ELR (cell line): ENCODE results near the gene CDKL4.
A peak's percentile ranks its signal among the peaks of the same experiment; 100 is the strongest.
"Not testable (repeated sequence)": the region's sequence is repeated elsewhere in the genome, so short reads cannot be mapped to it uniquely, and the experiment has no call there.

Source experiments
- DNase-seq: peaks from one replicate; pipeline ENCODE4 v3.0.0-alpha.2; 2015; ENCODE audit warnings: low read depth

Gene CDKL4

DNA sequence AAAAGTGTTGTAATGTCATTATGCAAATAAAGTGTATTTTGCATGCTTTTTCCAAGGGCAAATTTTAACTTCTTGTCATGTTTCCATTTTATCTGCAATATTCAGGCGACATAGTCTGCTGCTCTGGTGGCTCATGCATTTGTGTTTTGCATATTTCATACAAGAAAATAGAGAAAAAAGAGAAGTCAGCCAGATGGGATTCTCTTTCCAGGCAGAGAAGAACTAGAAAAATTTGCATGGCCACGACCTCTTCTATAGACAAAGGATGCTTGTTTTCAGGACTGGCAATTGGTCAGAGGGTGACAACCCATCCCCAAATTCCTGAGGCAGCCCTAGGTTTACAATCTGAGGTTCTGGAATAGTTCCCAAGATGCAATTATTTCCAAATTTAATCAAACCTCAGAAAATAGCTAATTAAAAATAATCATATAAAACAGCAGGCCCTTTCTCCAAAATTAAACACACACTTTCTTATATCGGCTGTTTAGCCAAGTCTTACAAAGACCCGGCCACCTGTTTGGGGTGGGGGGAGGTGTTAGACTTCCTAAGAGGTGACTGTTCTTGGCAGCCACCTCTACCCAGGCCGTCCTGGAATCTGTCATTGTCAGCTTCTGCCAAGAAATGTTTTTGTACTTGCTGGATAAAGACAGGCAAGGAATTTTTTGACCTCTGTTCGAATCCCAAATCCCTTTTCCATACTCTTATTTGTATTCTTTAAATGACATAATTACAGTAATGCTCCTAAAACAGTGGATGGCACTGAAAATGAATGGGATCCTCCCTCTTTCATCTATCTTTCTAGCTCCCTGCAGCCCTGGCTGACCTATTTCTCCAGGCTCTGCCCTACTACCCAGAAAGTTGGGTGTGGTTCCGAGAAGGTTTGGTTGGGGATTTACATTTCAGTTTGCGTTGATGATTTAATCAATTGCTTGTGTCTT, 102.2 kb downstream of the CDKL4 start:
- no peak for DNase-seq

DNA sequence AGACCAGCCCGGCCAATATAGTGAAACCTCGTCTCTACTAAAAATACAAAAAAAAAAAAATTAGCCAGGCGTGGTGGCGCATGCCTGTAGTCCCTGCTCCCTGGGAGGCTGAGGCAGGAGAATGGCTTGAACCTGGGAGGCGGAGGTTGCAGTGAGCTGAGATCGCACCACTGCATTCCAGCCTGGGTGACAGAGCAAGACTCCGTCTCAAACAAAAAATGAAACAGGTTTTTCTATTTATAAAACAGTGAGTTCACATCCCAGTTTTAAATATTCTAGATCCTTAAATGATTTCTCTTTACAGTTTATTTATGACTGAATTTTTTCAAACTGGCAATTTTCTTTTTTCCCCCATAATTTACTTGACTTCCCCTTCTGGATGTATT, 102.8 kb downstream of the CDKL4 start:
- not testable (repeated sequence) for DNase-seq

DNA sequence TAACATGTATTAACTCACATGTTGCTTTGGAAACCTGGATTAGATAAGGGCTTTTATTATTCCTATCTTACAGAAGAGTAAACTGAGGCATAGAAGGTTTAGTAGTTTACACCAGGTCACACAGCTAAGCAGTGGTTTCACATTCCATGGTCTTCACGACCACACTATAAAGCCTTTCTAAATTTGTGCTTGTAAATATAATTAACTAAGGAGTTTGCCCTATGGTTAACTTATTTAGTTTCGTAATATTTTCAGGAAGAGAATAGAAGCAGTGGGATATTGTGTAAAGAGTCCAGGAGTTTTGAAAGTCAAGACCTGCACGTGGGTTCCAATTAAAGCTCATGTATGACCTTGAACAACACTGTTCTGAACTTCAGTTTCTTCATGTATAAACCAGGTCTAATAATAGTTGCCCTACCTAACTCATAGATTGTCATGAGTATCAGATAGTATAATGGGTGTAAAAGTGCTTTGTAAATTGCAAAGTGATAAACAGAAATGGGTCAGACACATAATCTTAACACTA, 103.4 kb downstream of the CDKL4 start:
- no peak for DNase-seq

DNA sequence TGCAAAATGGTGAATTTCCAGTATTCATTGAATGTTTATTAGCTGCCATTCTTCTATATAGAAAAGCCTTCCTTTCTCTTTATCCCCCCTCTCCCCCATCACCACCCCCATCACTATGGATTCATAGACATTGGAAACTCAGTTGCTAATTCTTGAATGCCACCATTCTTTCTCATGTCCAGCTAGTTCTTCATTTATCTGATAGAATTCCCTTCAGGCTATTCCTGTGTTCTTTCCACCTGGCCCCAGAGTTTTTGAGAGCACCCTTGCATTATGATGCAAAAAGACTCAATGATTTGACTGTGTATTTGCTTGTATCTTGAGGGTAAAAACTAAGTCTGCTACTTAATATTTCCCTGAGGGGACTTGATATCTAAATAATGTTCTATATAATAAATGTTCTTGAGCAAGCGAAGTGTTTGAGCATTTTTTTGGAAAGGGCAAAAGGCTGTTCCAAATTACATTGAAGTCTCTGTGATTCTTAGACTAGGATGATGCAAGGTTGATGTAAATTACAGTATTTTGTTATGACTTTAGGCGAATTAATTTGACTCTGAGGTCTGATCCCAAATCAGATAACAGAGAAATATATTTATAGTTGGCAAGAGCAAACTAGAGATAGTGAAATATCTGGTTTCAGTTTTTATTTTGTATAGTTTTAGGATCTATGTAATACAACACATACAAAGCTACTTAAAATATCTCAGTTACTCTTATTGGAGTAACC, 104.1 kb downstream of the CDKL4 start:
- DNase-seq = no peak

DNA sequence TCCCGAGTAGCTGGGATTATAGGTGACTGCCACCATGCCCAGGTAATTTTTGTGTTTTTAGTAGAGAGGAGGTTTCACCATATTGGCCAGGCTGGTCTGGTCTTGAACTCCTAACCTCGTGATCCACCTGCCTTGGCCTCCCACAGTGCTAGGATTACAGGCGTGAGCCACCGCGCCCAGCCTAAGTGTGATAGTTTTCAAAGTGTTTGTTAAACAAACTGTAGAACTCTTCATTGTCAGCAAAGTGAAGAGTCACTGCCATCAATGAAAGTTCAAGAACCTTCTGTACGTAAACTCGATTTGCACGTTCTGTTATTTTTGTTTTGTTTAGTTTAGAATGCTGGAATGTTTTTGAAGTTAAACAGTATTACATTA, 104.9 kb downstream of the CDKL4 start:
- DNase-seq = no peak

DNA sequence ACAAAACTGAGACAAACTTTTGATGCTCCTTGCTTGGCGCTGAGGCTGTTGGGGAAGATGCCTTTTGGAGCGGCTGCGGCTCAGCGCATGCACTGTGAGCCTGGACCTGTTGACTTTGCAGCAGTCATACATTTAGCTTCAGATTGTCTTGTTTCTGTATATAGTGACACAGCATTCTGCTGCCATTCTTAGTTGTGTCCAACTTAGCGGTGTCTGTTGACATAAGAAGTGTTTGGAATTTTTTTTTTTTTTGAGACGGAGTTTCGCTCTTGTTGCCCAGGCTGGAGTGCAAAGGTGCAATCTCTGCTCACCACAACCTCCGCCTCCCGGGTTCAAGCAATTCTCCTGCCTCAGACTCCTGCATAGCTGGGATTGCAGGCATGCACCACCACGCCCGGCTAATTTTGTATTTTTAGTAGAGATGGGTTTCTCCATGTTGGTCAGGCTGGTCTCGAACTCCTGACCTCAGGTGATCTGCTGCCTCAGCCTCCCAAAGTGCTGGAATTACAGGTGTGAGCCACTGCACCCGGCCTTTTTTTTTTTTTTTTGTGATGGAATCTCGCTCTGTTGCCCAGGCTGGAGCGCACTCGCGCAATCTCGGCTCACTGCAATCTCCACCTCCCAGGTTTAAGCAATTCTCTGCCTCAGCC, 105.5 kb downstream of the CDKL4 start:
- not testable (repeated sequence) for DNase-seq

DNA sequence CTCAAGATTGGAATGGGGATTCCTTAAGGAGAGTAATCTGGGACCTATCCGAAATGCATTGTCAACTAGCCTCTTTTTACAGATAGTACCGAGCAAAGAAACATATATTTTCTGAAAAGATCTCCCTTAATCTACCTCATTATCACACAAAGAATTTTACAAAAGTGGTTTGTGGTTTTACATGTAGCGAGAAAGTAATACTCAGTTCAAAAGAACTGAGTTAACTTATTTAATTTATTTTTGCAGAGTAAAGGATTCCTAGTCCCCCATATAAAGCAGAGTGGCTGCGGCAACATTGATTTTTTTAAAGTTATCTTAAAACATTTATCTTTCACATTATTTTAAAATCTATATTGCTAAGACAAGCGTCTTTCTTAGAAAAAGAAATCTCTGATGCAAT, 107.0 kb downstream of the CDKL4 start:
- DNase-seq = no peak

DNA sequence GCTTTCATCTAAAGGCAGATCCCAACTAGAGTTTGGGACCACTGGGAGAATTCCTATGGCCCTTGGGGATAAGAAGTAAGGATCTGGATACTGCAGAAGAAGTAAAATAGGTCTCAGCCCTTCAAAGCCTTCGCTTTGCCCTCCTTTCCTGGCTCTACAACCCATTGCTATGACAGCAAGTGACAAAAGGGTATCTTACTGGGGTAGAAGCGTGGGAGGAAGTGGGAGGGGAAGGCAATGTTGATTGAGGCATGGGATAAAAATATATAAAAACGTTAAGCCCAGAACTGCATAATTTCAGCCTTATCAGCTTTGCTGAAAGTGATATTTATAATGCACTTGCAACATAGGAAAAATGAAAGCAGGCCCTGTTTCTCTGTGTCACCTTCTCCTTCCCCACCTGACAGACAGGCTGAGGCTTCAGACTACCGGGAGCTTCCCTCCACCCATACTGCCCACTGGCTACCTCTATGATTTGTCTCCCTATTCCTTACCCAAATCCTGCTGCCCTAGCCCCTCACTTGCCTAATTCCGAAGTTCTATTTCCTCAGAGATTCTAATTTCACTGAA, 108.0 kb downstream of the CDKL4 start:
- DNase-seq = no peak

DNA sequence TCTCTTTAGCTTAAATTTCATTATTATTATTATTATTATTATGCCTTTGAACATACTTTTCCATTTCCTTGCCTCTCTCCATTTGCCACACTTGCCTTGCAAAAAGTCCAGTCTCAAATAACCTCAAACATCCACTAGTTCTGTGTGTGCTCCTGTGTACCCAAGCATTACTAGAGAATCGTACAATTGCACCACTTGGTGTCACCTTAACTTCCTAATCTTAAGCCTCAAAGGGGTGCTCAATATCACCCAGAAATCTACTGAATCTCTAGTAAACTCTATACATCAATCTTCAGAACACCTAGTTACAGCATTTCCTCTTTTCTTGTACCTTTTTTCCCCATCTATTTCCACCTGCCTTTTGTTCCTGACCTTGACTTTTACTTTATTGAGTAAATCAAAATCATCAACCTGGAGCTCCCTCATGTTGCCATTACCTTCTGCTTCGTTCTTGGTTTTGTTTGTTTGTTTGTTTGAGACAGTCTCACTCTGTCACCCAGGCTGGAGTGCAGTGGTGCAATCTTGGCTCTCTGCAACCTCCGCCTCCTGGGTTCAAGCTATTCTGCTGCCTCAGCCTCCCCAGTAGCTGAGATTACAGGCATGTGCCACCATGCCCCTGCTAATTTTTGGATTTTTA, 110.4 kb downstream of the CDKL4 start:
- no peak for DNase-seq

DNA sequence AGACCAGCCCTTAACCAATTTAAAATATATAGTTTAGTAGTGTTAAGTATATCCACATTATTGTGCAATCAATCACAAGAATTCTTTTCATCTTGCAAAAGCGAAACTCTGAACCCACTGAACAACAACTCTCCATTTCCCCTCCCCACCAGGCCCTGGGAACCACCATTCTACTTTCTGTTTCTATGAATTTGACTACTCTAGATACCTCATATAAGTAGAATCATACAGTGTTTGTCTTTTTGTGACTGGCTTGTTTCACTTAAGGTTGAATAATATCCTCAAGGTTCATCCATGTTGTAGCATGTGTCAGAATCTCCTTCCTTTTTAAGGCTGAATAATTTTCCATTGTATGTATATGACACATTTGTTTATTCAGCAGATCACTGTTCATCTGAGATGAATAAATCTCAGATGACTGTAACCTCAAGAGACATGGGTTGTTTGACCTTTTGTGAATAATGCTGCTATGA, 114.8 kb downstream of the CDKL4 start:
- peak; percentile 48 for DNase-seq

DNA sequence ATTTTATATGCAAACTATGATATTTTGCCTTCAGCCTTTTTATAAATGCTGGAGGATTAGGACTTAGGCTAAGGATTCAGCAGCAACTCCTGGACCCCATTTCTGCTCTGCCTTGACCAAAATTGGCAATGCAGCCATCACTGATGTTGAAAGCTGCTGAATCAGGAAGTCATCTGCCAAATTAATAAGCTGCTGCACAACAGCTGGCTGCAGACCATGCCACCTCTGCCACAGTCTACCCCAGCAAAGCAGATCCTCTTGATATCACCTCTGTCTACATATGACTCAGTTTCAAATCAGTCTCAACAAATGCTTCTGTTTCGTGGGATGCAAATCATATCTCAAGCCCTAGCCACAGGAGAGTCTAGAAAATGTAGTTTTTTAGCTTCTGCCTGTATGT, 115.8 kb downstream of the CDKL4 start:
- DNase-seq = peak; percentile 8
